OCI-LY1 (cell line): ENCODE measurements around the gene GOLGA8B.
"Not testable (repeated sequence)": the region's sequence is repeated elsewhere in the genome, so short reads cannot be mapped to it uniquely, and the experiment has no call there.

Experiments used
- H2AFZ ChIP-seq: fragments of 200-600 bp; sonication (generic), shearing (Covaris generic); 2 replicates; pipeline ENCODE4 v1.6.0; 2014; ENCODE audit warnings: antibody characterized with exemption, mild to moderate bottlenecking, low read length
- H3F3A ChIP-seq: fragments of 200-600 bp; sonication (generic), shearing (Covaris generic); 2 replicates; pipeline ENCODE4 v1.6.0; 2014; ENCODE audit warnings: mild to moderate bottlenecking, antibody characterized with exemption, low read length, moderate library complexity; ENCODE audit not compliant: insufficient read depth
- H3K27ac ChIP-seq: fragments of 200-600 bp; sonication (generic); 2 replicates; pipeline ENCODE4 v1.5.1; 2014; ENCODE audit warnings: low read length, mixed run types, mild to moderate bottlenecking, low read depth; ENCODE audit not compliant: poor library complexity, severe bottlenecking
- H3K27me3 ChIP-seq: fragments of 200-600 bp; sonication (generic); 2 replicates; pipeline ENCODE4 v1.6.0; 2014; ENCODE audit warnings: antibody characterized with exemption, mild to moderate bottlenecking, low read length, moderate library complexity; ENCODE audit not compliant: insufficient read depth
- H3K36me3 ChIP-seq: fragments of 200-600 bp; sonication (generic); 2 replicates; pipeline ENCODE4 v1.6.1; 2014; ENCODE audit warnings: mild to moderate bottlenecking, antibody characterized with exemption, low read length, moderate library complexity, mixed read lengths; ENCODE audit not compliant: insufficient read depth
- H3K4me1 ChIP-seq: fragments of 200-600 bp; sonication (generic); 2 replicates; pipeline ENCODE4 v1.5.1; 2014; ENCODE audit warnings: mild to moderate bottlenecking, low read length, moderate library complexity; ENCODE audit not compliant: insufficient read depth, severe bottlenecking
- H3K4me2 ChIP-seq: fragments of 200-600 bp; sonication (generic), shearing (Covaris generic); 2 replicates; pipeline ENCODE4 v1.6.1; 2014; ENCODE audit warnings: low read length
- H3K4me3 ChIP-seq: fragments of 200-600 bp; sonication (generic); 2 replicates; pipeline ENCODE4 v1.5.1; 2014; ENCODE audit warnings: low read length, low read depth, mild to moderate bottlenecking, mixed read lengths; ENCODE audit not compliant: poor library complexity, severe bottlenecking
- H3K79me2 ChIP-seq: fragments of 200-600 bp; shearing (Covaris generic); 2 replicates; pipeline ENCODE4 v1.6.1; 2016; ENCODE audit warnings: mixed run types, low read length, mixed read lengths; ENCODE audit not compliant: insufficient read depth
- H3K9ac ChIP-seq: fragments of 200-600 bp; sonication (generic), shearing (Covaris generic); 2 replicates; pipeline ENCODE4 v1.6.1; 2014; ENCODE audit warnings: mild to moderate bottlenecking, low read length, mixed read lengths
- H3K9me2 ChIP-seq: fragments of 200-600 bp; sonication (generic), shearing (Covaris generic); 2 replicates; pipeline ENCODE4 v1.6.1; 2014; ENCODE audit warnings: low read depth, mild to moderate bottlenecking, low read length, mixed read lengths
- H3K9me3 ChIP-seq: fragments of 200-600 bp; shearing (Covaris generic); 2 replicates; pipeline ENCODE4 v1.6.1; 2014; ENCODE audit warnings: low read length, mixed read lengths
- H4K20me1 ChIP-seq: fragments of 200-600 bp; sonication (generic), shearing (Covaris generic); 2 replicates; pipeline ENCODE4 v1.6.0; 2016; ENCODE audit warnings: mild to moderate bottlenecking, low read length; ENCODE audit not compliant: insufficient read depth

The GOLGA8B gene

GRCh38 chr15:34549381-34549809 lies 34.1 kb downstream of the GOLGA8B start:
- not testable (repeated sequence) for H3K36me3 ChIP-seq, H3K27me3 ChIP-seq, H3K27ac ChIP-seq, H3K79me2 ChIP-seq, H3K4me3 ChIP-seq, H3K4me2 ChIP-seq, H3F3A ChIP-seq, H4K20me1 ChIP-seq, H3K9me2 ChIP-seq, H3K9ac ChIP-seq, H3K4me1 ChIP-seq, H2AFZ ChIP-seq, H3K9me3 ChIP-seq

- H3K9ac ChIP-seq, H3K9me3 ChIP-seq, H3K79me2 ChIP-seq, H3K27ac ChIP-seq, H3K9me2 ChIP-seq, H3K4me2 ChIP-seq, H3K27me3 ChIP-seq, H2AFZ ChIP-seq, H3F3A ChIP-seq, H3K4me1 ChIP-seq, H3K36me3 ChIP-seq, H3K4me3 ChIP-seq, H4K20me1 ChIP-seq: not testable (repeated sequence)
These were observed 39.4 kb downstream of the GOLGA8B start for GRCh38 chr15:34543860-34544649.

- not testable (repeated sequence) for H3K36me3 ChIP-seq, H3K9me2 ChIP-seq, H3F3A ChIP-seq, H4K20me1 ChIP-seq, H3K4me3 ChIP-seq, H2AFZ ChIP-seq, H3K27me3 ChIP-seq, H3K9me3 ChIP-seq, H3K4me1 ChIP-seq, H3K4me2 ChIP-seq, H3K79me2 ChIP-seq, H3K9ac ChIP-seq, H3K27ac ChIP-seq
These were observed 47.6 kb downstream of the GOLGA8B start for GRCh38 chr15:34535857-34536256.
